Measurements from ENCODE around the gene C5orf15.

Gene C5orf15

DNA sequence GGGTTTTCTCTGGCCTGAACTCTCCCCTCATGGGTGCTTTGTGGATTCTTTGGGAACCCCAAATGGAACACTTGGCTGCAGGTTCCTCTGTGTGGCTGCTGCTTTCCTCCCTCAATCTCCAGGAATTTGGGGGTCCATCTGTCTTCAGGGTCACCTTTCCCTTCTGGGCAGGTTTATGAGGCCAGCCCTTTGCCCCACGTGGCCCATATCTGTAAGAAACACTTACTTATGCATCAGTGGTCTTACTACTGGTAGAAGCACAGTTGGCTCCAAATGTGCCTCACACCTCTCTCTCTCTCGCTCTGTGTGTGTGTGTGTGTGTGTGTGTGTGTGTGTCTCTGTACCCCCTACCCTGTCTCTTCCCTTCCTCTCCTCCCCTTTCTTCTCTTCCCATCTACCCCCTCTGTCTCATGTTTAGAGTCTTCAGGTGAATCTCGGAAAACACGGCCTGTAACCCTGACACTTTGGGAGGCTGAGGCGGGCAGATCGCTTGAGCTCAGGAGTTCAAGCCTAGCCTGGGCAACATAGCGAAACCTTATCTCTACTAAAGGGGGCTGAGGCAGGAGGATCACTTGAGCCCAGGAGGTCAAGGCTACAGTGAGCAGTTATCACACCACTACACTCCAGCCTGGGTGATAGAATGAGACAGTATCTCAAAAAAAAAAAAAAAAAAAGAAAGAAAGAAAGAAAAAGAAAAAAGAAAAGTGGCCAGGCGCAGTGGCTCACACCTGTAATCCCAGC is 26.8 kb downstream of the C5orf15 start:
- ATAC-seq (ENCODE audit: insufficient read depth, low read depth) = no peak
- Histone ChIP-seq H3K4me1 (ENCODE audit: insufficient read depth, low read length) (no peaks in the 10 kb centered on the region), H4K20me1 (ENCODE audit: insufficient read depth, low read length) (no peaks in the 10 kb centered on the region)

GRCh38 chr5:133939668-133940067 is 28.8 kb downstream of the C5orf15 start:
- DNase-seq (no peak), ATAC-seq (ENCODE audit: insufficient read depth, low read depth) (no peak)
- Histone ChIP-seq H2AFZ (ENCODE audit: low read depth, low read length) (no peak overlapping the region), H4K20me1 (ENCODE audit: insufficient read depth, low read length) (no peaks in the 10 kb centered on the region; the same call in 1 of the 2 replicates), H3K36me3 (ENCODE audit: insufficient read depth, low read length) (no peaks in the 10 kb centered on the region), H3K4me2 (ENCODE audit: insufficient read depth, low read length) (no peak overlapping the region), H3K9me3 (ENCODE audit: insufficient read depth, low read length, severe bottlenecking) (no peaks in the 10 kb centered on the region), H3K79me2 (ENCODE audit: insufficient read depth, low read length) (no peaks in the 10 kb centered on the region), H3K27ac (ENCODE audit: low read length) (no peak overlapping the region), H3K4me3 (ENCODE audit: low read depth in 1 of 2, low read length in 2 of 2) (no peak overlapping the region), H3K9ac (ENCODE audit: low read depth, low read length) (no peak overlapping the region), H3K4me1 (ENCODE audit: insufficient read depth, low read length) (no peaks in the 10 kb centered on the region), H3K27me3 (ENCODE audit: insufficient read depth, low read length, poor library complexity) (peaks cover 2% of the 10 kb centered on the region)
- TF ChIP-seq CTCF (IDR thresholded peaks at IDR 0.05; ENCODE audit: borderline replicate concordance, extremely low read depth, low read length, poor library complexity, severe bottlenecking) = no peak
- no peak for TF ChIP-seq EZH2 (IDR thresholded peaks at IDR 0.05; ENCODE audit: borderline replicate concordance, low read depth, low read length, severe bottlenecking)

More for the DNA sequence above, 26.8 kb downstream of the C5orf15 start:
- no peak overlapping the region for H3K27ac ChIP-seq (ENCODE audit: low read length)
- no peaks in the 10 kb centered on the region for H3K9me3 ChIP-seq (ENCODE audit: insufficient read depth, low read length, severe bottlenecking)
- DNase-seq = no peak
- no peak overlapping the region for H2AFZ ChIP-seq (ENCODE audit: low read depth, low read length)
- no peak overlapping the region for H3K4me2 ChIP-seq (ENCODE audit: insufficient read depth, low read length)
- peaks cover 6% of the 10 kb centered on the region for H3K27me3 ChIP-seq (ENCODE audit: insufficient read depth, low read length, poor library complexity)
- no peaks in the 10 kb centered on the region for H3K79me2 ChIP-seq (ENCODE audit: insufficient read depth, low read length)
- H3K9ac ChIP-seq (ENCODE audit: low read depth, low read length) = no peak overlapping the region
- TF ChIP-seq CTCF (IDR thresholded peaks at IDR 0.05; ENCODE audit: borderline replicate concordance, extremely low read depth, low read length, poor library complexity, severe bottlenecking) (no peak), EZH2 (IDR thresholded peaks at IDR 0.05; ENCODE audit: borderline replicate concordance, low read depth, low read length, severe bottlenecking) (no peak)
- no peak overlapping the region for H3K4me3 ChIP-seq (ENCODE audit: low read depth in 1 of 2, low read length in 2 of 2)
- H3K36me3 ChIP-seq (ENCODE audit: insufficient read depth, low read length) = no peaks in the 10 kb centered on the region

- H3K9ac ChIP-seq (ENCODE audit: low read depth, low read length) = no peak overlapping the region
- peaks cover 2% of the 10 kb centered on the region for H3K27me3 ChIP-seq (ENCODE audit: insufficient read depth, low read length, poor library complexity)
- no peak overlapping the region for H3K27ac ChIP-seq (ENCODE audit: low read length)
- no peaks in the 10 kb centered on the region for H3K9me3 ChIP-seq (ENCODE audit: insufficient read depth, low read length, severe bottlenecking)
- no peaks in the 10 kb centered on the region for H3K36me3 ChIP-seq (ENCODE audit: insufficient read depth, low read length)
- no peaks in the 10 kb centered on the region for H3K79me2 ChIP-seq (ENCODE audit: insufficient read depth, low read length)
- DNase-seq (no peak), ATAC-seq (ENCODE audit: insufficient read depth, low read depth) (no peak)
- no peak overlapping the region for H2AFZ ChIP-seq (ENCODE audit: low read depth, low read length)
- H3K4me2 ChIP-seq (ENCODE audit: insufficient read depth, low read length) = no peak overlapping the region
- no peak overlapping the region for H3K4me3 ChIP-seq (ENCODE audit: low read depth in 1 of 2, low read length in 2 of 2)
- TF ChIP-seq EZH2 (IDR thresholded peaks at IDR 0.05; ENCODE audit: borderline replicate concordance, low read depth, low read length, severe bottlenecking) (no peak), CTCF (IDR thresholded peaks at IDR 0.05; ENCODE audit: borderline replicate concordance, extremely low read depth, low read length, poor library complexity, severe bottlenecking) (no peak)
- H3K4me1 ChIP-seq (ENCODE audit: insufficient read depth, low read length) = no peaks in the 10 kb centered on the region
- no peaks in the 10 kb centered on the region; the same call in 1 of the 2 replicates for H4K20me1 ChIP-seq (ENCODE audit: insufficient read depth, low read length)
Measured at GRCh38 chr5:133938929-133939328, 29.5 kb downstream of the C5orf15 start.
